H1 (cell line): ENCODE results near the gene NLRX1. TPM values are rescaled to one million over a fixed set of nuclear protein-coding genes. Genes with fewer than 3 reads are reported as not detected.

Source experiments
- BACH1 ChIP-seq: IDR thresholded peaks from 2 replicates; pipeline ENCODE4 v1.6.1; 2012; ENCODE audit warnings: low read length, improper control_type of control experiment
- BRCA1 ChIP-seq: IDR thresholded peaks from 2 replicates; pipeline ENCODE4 v1.6.1; 2012; ENCODE audit warnings: low read depth, low read length, improper control_type of control experiment
- CHD7 ChIP-seq: fragments of 300-600 bp; sonication (generic); IDR thresholded peaks from 2 replicates; pipeline ENCODE4 v1.7.1; 2012; ENCODE audit warnings: low read length, moderate library complexity, mild to moderate bottlenecking, inconsistent platforms; ENCODE audit not compliant: insufficient replicate concordance
- polyA plus RNA-seq, 7 experiments: library from polyadenylated mRNA; depleted of rRNA in 3 of 7; stranded (reverse) in 5 of 7; unstranded in 2 of 7; fragments of >200 nt in 5 of 7; fragments of 200-250 nt in 2 of 7; gene quantifications; 1 replicate in 5 of 7; 2 replicates in 1 of 7; 4 replicates in 1 of 7; pipeline versions ENCODE4 v1.2.1 to v1.2.3, GENCODE V29; 2011 to 2013; ENCODE audit warnings: missing spikeins in 2 of 7, mixed read lengths in 2 of 7
- total RNA-seq: library from RNA; stranded (reverse); fragmentation: NEBNext Ultra II Directional; extraction: Animal tissue kit (Norgen Biotek cat#: 25700); gene quantifications from 2 replicates; pipeline ENCODE4 v1.2.1, GENCODE V29; 2021

Gene NLRX1
- total and polyA plus RNA-seq, 2 of the 8 experiments (the other 6 are each of a cell fraction or from before 2014, with no cell fraction given), result 13.2 to 18.6 TPM

- TF ChIP-seq CHD7 (no peak), BRCA1 (no peak), BACH1 (no peak)
Measured at GRCh38 chr11:119154178-119154577, 14.3 kb upstream of the NLRX1 start (continued).
